AG09309 (cell line): ENCODE measurements around the gene HSP90AB1.

Source experiments
- DNase-seq: peaks from one replicate; pipeline ENCODE4 v3.0.0-alpha.2; 2010; ENCODE audit warnings: low read depth
- H3K4me3 ChIP-seq: 2 replicates; pipeline ENCODE4 v1.5.1; 2011; ENCODE audit warnings: mild to moderate bottlenecking, low read depth, low read length, moderate library complexity; ENCODE audit not compliant: control insufficient read depth
- TF ChIP-seq, protein P1 (sequence below): IDR thresholded peaks from 2 replicates; pipeline ENCODE4 v1.5.1; 2011; ENCODE audit warnings: mild to moderate bottlenecking, low read depth, low read length, inconsistent platforms; ENCODE audit not compliant: insufficient read depth, control insufficient read depth; ENCODE audit errors: missing control alignments

The HSP90AB1 gene

GRCh38 chr6:44278774-44279697 is 32.1 kb downstream of the HSP90AB1 start:
- TF ChIP-seq, protein P1, sequence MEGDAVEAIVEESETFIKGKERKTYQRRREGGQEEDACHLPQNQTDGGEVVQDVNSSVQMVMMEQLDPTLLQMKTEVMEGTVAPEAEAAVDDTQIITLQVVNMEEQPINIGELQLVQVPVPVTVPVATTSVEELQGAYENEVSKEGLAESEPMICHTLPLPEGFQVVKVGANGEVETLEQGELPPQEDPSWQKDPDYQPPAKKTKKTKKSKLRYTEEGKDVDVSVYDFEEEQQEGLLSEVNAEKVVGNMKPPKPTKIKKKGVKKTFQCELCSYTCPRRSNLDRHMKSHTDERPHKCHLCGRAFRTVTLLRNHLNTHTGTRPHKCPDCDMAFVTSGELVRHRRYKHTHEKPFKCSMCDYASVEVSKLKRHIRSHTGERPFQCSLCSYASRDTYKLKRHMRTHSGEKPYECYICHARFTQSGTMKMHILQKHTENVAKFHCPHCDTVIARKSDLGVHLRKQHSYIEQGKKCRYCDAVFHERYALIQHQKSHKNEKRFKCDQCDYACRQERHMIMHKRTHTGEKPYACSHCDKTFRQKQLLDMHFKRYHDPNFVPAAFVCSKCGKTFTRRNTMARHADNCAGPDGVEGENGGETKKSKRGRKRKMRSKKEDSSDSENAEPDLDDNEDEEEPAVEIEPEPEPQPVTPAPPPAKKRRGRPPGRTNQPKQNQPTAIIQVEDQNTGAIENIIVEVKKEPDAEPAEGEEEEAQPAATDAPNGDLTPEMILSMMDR: no peak
- no peak for DNase-seq
- no peak overlapping the region for H3K4me3 ChIP-seq

DNA sequence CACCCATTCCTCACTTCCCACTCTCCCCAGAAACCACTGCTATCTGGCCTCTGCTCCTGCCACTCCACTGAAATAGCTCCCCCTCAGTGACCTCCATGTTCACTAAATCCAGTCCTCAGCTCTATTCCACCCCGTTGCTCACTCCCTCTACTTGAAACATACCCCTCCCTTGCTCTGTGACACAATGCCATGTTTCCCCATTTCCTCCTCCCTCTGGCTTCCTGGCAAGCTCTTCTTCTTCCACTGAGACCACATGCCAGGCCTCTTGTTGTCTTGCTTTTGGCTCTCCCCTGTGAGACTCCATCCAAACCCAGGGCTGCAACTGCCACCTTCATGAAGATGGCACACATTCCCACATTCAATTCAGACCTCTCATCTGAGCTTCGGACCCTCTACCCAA is 37.2 kb downstream of the HSP90AB1 start:
- TF ChIP-seq, protein P1: no peak
- no peak for DNase-seq

DNA sequence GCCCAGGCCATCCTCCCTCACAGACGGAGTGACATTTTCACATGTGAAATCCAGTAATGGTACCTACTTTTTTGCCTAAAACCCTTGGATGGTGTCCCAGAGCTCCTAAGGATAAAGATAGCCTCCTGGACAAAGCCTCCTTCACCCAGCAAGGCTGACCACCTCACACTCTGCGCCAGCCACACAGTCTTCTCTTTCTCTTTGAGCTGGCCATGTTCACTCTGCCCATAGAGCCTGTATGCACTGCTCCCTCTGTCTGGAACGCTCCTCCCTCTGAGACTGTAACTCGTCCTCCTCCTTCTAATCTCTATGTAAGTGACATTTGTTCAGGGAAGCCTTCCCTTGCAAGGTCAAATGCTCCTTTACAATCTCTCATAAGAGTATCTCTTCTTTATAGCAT is 38.0 kb downstream of the HSP90AB1 start:
- TF ChIP-seq, protein P1: no peak
- DNase-seq: no peak
- no peak overlapping the region for H3K4me3 ChIP-seq

More for the DNA sequence above, 37.2 kb downstream of the HSP90AB1 start:
- H3K4me3 ChIP-seq: no peak overlapping the region

- no peak for DNase-seq
- no peak overlapping the region for H3K4me3 ChIP-seq
- TF ChIP-seq, protein P1: no peak
Observed at GRCh38 chr6:44285552-44286284, 38.8 kb downstream of the HSP90AB1 start.

- H3K4me3 ChIP-seq: no peak overlapping the region
- TF ChIP-seq, protein P1: no peak
- no peak for DNase-seq
Observed at GRCh38 chr6:44286285-44286565, 39.3 kb downstream of the HSP90AB1 start.

- no peak overlapping the region for H3K4me3 ChIP-seq
- TF ChIP-seq, protein P1: no peak
- no peak for DNase-seq
Observed at GRCh38 chr6:44286747-44287146, 39.8 kb downstream of the HSP90AB1 start.
